WTC11 (cell line): ENCODE data around the gene ARIH2. TPM values are rescaled to one million over a fixed set of nuclear protein-coding genes. Genes with fewer than 3 reads are reported as not detected.

Experiments
- ATAC-seq: fragments of 200-7000 bp; cut with Tn5 transposase; 2 replicates; pipeline ENCODE4 v1.10.0; 2021; ENCODE audit warnings: mild to moderate bottlenecking, moderate library complexity
- CTCF ChIA-PET: fragments of 300-600 bp; sonication (Branson Sonifier 250); formaldehyde crosslinking; loops from one replicate; lab custom pipeline; 2021; ENCODE audit warnings: antibody characterized with exemption; lab: Charles Lee
- POLR2A ChIA-PET: fragments of 350-600 bp; sonication (Branson Sonifier 250); formaldehyde crosslinking; loops from one replicate; lab custom pipeline; 2021; ENCODE audit warnings: antibody characterized with exemption; lab: Charles Lee
- DNase-seq: peaks from one replicate; pipeline ENCODE4 v3.0.0; 2021; ENCODE audit warnings: low spot score
- H3K27ac Mint-ChIP-seq: 2 replicates; pipeline ENCODE4 v1.8.0; 2021; ENCODE audit warnings: mixed read lengths
- H3K27me3 Mint-ChIP-seq: 2 replicates; pipeline ENCODE4 v1.8.0; 2021; ENCODE audit warnings: low read depth, mild to moderate bottlenecking, moderate library complexity, mixed read lengths
- H3K36me3 Mint-ChIP-seq: 2 replicates; pipeline ENCODE4 v1.8.0; 2021; ENCODE audit warnings: mixed read lengths
- H3K4me1 Mint-ChIP-seq: 2 replicates; pipeline ENCODE4 v1.8.0; 2022; ENCODE audit warnings: mixed read lengths
- H3K4me3 Mint-ChIP-seq: 2 replicates; pipeline ENCODE4 v1.8.0; 2021; ENCODE audit warnings: mild to moderate bottlenecking, moderate library complexity, mixed read lengths
- H3K9me3 Mint-ChIP-seq: 2 replicates; pipeline ENCODE4 v1.8.0; 2021; ENCODE audit warnings: mixed read lengths
- AFF4 ChIP-seq: sonication (generic); formaldehyde crosslinking; IDR thresholded peaks from 2 replicates; pipeline ENCODE4 v1.8.1; 2023; ENCODE audit warnings: mild to moderate bottlenecking, missing genetic modification reagents, borderline replicate concordance
- ATF1 ChIP-seq: sonication (generic); formaldehyde crosslinking; IDR thresholded peaks from 2 replicates; pipeline ENCODE4 v1.8.1; 2023; ENCODE audit warnings: mild to moderate bottlenecking, moderate library complexity, missing genetic modification reagents
- ATF6 ChIP-seq: sonication (generic); formaldehyde crosslinking; IDR thresholded peaks from 2 replicates; pipeline ENCODE4 v1.8.1; 2023; ENCODE audit warnings: mild to moderate bottlenecking, missing genetic modification reagents
- CREM ChIP-seq: sonication (generic); formaldehyde crosslinking; IDR thresholded peaks from 2 replicates; pipeline ENCODE4 v1.8.1; 2022; ENCODE audit warnings: mild to moderate bottlenecking, missing genetic modification reagents, moderate library complexity
- CTCF ChIP-seq: fragments of 200-600 bp; IDR thresholded peaks from 2 replicates; pipeline ENCODE4 v1.8.0; 2022; ENCODE audit warnings: antibody characterized with exemption
- ETV6 ChIP-seq: sonication (generic); formaldehyde crosslinking; IDR thresholded peaks from 2 replicates; pipeline ENCODE4 v1.8.1; 2022; ENCODE audit warnings: mild to moderate bottlenecking, missing genetic modification reagents
- FOXJ3 ChIP-seq: sonication (generic); formaldehyde crosslinking; IDR thresholded peaks from 2 replicates; pipeline ENCODE4 v1.9.0; 2021; ENCODE audit warnings: missing genetic modification reagents, mild to moderate bottlenecking, borderline replicate concordance
- FOXP1 ChIP-seq: sonication (generic); formaldehyde crosslinking; IDR thresholded peaks from 2 replicates; pipeline ENCODE4 v1.8.0; 2022; ENCODE audit warnings: missing genetic modification reagents, mild to moderate bottlenecking, moderate library complexity, borderline replicate concordance
- FOXP4 ChIP-seq: sonication (generic); formaldehyde crosslinking; IDR thresholded peaks from 2 replicates; pipeline ENCODE4 v1.8.0; 2022; ENCODE audit warnings: mild to moderate bottlenecking, missing genetic modification reagents
- HMGA2 ChIP-seq: fragments of 250-450 bp; sonication (Bioruptor Pico); IDR thresholded peaks from 2 replicates; pipeline ENCODE4 v1.4.0; 2021; ENCODE audit warnings: mild to moderate bottlenecking, moderate library complexity
- IRF1 ChIP-seq: sonication (generic); formaldehyde crosslinking; IDR thresholded peaks from 2 replicates; pipeline ENCODE4 v1.8.0; 2023; ENCODE audit warnings: missing genetic modification reagents
- JUN ChIP-seq: sonication (generic); formaldehyde crosslinking; IDR thresholded peaks from 2 replicates; pipeline ENCODE4 v1.8.0; 2023; ENCODE audit warnings: mild to moderate bottlenecking, missing genetic modification reagents
- MAX ChIP-seq: sonication (generic); formaldehyde crosslinking; IDR thresholded peaks from 2 replicates; pipeline ENCODE4 v1.8.0; 2022; ENCODE audit warnings: mild to moderate bottlenecking, missing genetic modification reagents
- NR3C1 ChIP-seq: sonication (generic); formaldehyde crosslinking; conservative IDR thresholded peaks from 2 replicates; pipeline ENCODE4 v1.8.1; 2023; ENCODE audit warnings: low read depth, mild to moderate bottlenecking, missing genetic modification reagents
- OVOL2 ChIP-seq: fragments of 250-450 bp; sonication (Bioruptor Pico); IDR thresholded peaks from 2 replicates; pipeline ENCODE4 v1.9.0; 2021; ENCODE audit warnings: mild to moderate bottlenecking, borderline replicate concordance
- PRRX2 ChIP-seq: fragments of 250-450 bp; sonication (Bioruptor Pico); IDR thresholded peaks from 2 replicates; pipeline ENCODE4 v1.8.0; 2021; ENCODE audit warnings: mild to moderate bottlenecking
- SMAD3 ChIP-seq: sonication (generic); formaldehyde crosslinking; IDR thresholded peaks from 2 replicates; pipeline ENCODE4 v1.8.0; 2022; ENCODE audit warnings: missing genetic modification reagents, mild to moderate bottlenecking, borderline replicate concordance
- SP1 ChIP-seq: sonication (generic); formaldehyde crosslinking; conservative IDR thresholded peaks from 2 replicates; pipeline ENCODE4 v1.8.1; 2022; ENCODE audit warnings: missing genetic modification reagents
- TEAD1 ChIP-seq: sonication (generic); formaldehyde crosslinking; IDR thresholded peaks from 2 replicates; pipeline ENCODE4 v1.8.0; 2022; ENCODE audit warnings: mild to moderate bottlenecking, missing genetic modification reagents
- TP53 ChIP-seq: sonication (generic); formaldehyde crosslinking; IDR thresholded peaks from 2 replicates; pipeline ENCODE4 v1.8.1; 2023; ENCODE audit warnings: mild to moderate bottlenecking, missing genetic modification reagents
- ZNF425 ChIP-seq: fragments of 250-450 bp; sonication (Bioruptor Pico); conservative IDR thresholded peaks from 2 replicates; pipeline ENCODE4 v1.9.0; 2021; ENCODE audit warnings: mild to moderate bottlenecking
- ZNF671 ChIP-seq: fragments of 250-450 bp; sonication (Bioruptor Pico); IDR thresholded peaks from 2 replicates; pipeline ENCODE4 v1.8.0; 2021; ENCODE audit warnings: mild to moderate bottlenecking
- total RNA-seq: library from RNA; stranded (reverse); gene quantifications from 3 replicates; pipeline ENCODE4 v1.2.3, GENCODE V29; 2021

Gene ARIH2
- total RNA-seq, 1 experiment from 2014 or later: 134 TPM

- peak within 1 kb of the TSS; percentile 99 for H3K4me3 Mint-ChIP-seq
- DNase-seq: peak; percentile 97
- ATAC-seq: peak; percentile 90
- peak within 1 kb of the TSS; percentile 100 for H3K27ac Mint-ChIP-seq
- H3K36me3 Mint-ChIP-seq: peaks cover 20% of the 10 kb centered on the region
- POLR2A ChIA-PET: interaction anchor here (0.6 to 4.6 kb wide), 20 partner anchors 10 to 1284 kb away, joined by 3 to 81 read pairs (median 5); partner anchors contain the start of genes CELSR3, DAG1, DALRD3 and IMPDH2
- CTCF ChIA-PET: interaction anchor here (0.6 to 9.3 kb wide), 20 partner anchors 10 to 1396 kb away, joined by 3 to 124 read pairs (median 4); partner anchors contain the start of genes ARIH2, BSN, CELSR3 and DALRD3
- H3K4me1 Mint-ChIP-seq: peaks cover 15% of the 10 kb centered on the region
- no peaks in the 10 kb centered on the region for H3K9me3 Mint-ChIP-seq
- H3K27me3 Mint-ChIP-seq: no peaks in the 10 kb centered on the region
- TF ChIP-seq TP53 (CRISPR knock-in tag) (peak; percentile 37; the same call in 1 of the 2 replicates), NR3C1 (no peak), SMAD3 (no peak; the same call in 1 of the 2 replicates), PRRX2 (CRISPR knock-in tag) (no peak), CREM (CRISPR knock-in tag) (peak; percentile 17; the same call in 1 of the 2 replicates), AFF4 (CRISPR knock-in tag) (peak; percentile 70; the same call in 1 of the 2 replicates), HMGA2 (CRISPR knock-in tag) (no peak), MAX (CRISPR knock-in tag) (peak; percentile 84), OVOL2 (CRISPR knock-in tag) (no peak), TEAD1 (peak; percentile 14; the same call in 1 of the 2 replicates), ATF1 (CRISPR knock-in tag) (no peak), FOXJ3 (CRISPR knock-in tag) (no peak), FOXP4 (peak; percentile 21; the same call in 1 of the 2 replicates), CTCF (0 out of 2 replicates have a peak, but pooled peaks have one; percentile 37), FOXP1 (CRISPR knock-in tag) (peak; percentile 88; the same call in 1 of the 2 replicates), ATF6 (CRISPR knock-in tag) (no peak), ZNF671 (CRISPR knock-in tag) (peak; percentile 70; the same call in 1 of the 2 replicates), ETV6 (CRISPR knock-in tag) (peak; percentile 46; the same call in 1 of the 2 replicates), ZNF425 (CRISPR knock-in tag) (no peak), SP1 (CRISPR knock-in tag) (peak; percentile 89), JUN (CRISPR knock-in tag) (no peak), IRF1 (peak; percentile 76; the same call in 1 of the 2 replicates)
Measured at GRCh38 chr3:49007068-49007770, 88.6 kb downstream of the ARIH2 start, which contains the start of gene WDR6. Gene WDR6, plus strand, starts transcription at chr3:49007391. Its CDS starts 41 bp downstream, at chr3:49007432.
